Measurements from ENCODE around the gene PID1.

- TF ChIP-seq, protein P1, sequence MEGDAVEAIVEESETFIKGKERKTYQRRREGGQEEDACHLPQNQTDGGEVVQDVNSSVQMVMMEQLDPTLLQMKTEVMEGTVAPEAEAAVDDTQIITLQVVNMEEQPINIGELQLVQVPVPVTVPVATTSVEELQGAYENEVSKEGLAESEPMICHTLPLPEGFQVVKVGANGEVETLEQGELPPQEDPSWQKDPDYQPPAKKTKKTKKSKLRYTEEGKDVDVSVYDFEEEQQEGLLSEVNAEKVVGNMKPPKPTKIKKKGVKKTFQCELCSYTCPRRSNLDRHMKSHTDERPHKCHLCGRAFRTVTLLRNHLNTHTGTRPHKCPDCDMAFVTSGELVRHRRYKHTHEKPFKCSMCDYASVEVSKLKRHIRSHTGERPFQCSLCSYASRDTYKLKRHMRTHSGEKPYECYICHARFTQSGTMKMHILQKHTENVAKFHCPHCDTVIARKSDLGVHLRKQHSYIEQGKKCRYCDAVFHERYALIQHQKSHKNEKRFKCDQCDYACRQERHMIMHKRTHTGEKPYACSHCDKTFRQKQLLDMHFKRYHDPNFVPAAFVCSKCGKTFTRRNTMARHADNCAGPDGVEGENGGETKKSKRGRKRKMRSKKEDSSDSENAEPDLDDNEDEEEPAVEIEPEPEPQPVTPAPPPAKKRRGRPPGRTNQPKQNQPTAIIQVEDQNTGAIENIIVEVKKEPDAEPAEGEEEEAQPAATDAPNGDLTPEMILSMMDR (IDR thresholded peaks at IDR 0.05; ENCODE audit: insufficient read depth, low read depth, low read length): no peak
- no peak for TF ChIP-seq EZH2 (IDR thresholded peaks at IDR 0.05; ENCODE audit: insufficient read depth, low read length)
These were observed 25.4 kb upstream of the PID1 start for GRCh38 chr2:229296536-229296935.
